RKO (cell line): ENCODE data around the gene NIF3L1.

Experiments used
- DNase-seq: peaks from one replicate; pipeline ENCODE4 v3.0.0-alpha.2; 2016; ENCODE audit warnings: low spot score

Gene NIF3L1

DNA sequence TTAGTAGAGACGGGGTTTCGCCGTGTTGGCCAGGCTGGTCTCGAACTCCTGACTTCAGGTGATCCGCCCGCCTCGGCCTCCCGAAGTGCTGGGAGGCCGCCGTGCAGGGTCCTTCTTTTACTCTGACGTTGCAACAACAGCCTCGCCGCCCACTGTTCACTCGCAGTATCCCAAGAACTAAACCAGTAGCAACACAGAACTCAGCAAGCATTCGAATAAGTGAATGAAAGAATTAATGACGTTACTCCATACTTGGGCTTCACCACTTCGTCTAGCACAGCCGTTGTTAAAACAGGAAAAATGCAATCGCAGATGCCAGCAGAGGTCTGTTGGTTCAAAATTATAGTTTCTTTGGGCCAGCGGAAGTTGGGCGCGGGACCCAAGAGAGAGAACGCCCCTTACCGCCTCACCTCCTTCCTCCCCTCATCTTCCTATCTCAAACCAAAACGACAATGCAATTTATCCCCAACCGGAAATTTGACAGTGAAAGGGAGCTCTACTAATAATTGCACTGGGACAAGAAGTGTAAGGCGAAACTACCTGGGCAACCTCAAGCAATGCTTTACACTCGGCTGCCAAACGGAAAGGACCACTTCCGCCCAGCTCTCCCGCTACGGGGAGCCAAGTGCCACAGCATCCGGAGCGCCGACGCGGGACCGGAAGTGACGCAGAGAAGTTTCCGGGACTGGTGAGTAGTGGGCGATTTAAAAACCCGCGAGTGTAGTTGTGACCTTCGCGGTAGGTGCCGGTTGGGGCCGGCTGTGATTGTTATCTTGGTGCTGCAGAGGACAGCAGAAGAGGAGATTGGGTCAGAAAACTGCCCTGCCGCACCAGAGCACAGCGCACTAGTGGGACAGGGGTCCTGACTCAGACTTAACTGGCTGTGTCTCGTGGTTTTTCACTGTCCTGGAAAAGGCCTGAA lies at the start of gene NIF3L1, which contains the start of gene PPIL3:
Gene NIF3L1, plus strand, starts transcription at position 668 of the 922 bp plus-strand sequence. CDS start 2,573 bp downstream, outside the sequence.
Gene PPIL3, minus strand, starts transcription at position 374 of the 922 bp plus-strand sequence. CDS start 1,462 bp downstream, outside the sequence.
- DNase-seq: peak; percentile 98

DNA sequence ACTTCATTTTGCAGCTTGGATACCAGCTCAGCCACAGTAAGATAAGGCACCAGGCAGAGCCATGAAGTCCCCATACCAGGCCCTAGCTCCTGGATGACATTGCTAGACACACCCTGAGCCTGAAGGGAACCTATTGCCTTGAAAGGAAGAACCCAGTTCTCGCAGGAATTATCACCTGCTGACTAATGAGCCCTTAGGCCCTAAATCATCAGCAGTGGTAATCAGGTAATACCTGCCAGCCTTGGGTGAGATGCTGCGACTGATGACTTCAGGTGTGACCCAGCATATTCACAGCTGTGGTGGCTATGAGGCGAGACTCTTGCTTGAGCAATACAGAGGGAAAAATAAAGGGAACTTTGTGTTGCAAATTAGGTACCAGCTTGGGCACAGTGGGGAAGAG lies 49.7 kb upstream of the NIF3L1 start:
- DNase-seq: no peak

GRCh38 chr2:200843993-200844948 lies 44.9 kb upstream of the NIF3L1 start:
- DNase-seq: no peak

DNA sequence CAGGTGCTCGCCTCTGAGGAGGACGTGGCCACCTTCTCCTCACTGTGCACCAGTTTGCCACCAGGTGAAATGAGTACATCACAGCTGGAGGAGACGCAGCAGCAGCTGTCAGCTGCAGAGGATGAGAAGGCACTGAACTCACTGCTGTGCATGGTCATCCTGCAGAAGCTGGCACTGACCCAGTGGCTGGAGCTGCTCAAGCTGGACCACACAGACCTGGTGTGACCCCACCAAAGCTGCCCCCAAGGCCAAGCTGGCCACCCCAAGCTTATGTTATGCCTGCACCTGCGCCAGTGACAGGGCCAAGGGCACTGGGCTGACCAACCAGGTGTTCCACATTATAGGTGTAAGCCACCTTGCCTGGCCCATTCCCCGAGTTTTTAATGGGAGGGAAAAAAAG lies 44.0 kb upstream of the NIF3L1 start:
- DNase-seq: no peak

DNA sequence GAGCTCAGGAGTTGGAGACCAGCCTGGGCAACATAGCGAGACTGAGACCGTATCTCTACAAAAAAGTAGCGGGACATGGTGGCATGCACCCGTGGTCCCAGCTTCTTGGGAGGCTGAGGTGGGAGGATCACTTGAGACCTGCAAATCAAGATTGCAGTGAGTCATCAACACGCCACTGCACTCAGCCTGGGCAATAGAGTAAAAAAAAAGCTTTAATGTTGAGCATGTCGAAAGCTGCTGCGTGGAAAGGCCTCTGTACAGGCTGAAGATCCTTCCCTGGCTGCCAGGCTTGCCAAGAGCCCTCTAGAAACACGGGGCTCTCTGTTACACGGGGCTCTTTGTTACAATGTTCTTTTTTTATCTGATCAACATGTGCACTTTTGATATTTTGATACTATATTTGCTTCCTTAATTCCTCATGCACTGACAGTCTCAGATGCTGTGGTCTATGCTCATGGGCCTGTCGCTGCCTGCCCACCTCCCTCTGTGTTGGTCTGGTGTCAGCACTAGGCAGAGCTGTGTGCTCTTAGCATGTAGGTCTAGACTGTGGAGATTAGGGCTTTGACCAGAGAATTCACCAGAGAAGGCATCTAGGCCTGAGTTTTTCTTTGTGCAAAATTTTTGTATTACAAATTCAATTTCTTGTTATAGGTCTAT lies 43.4 kb upstream of the NIF3L1 start:
- no peak for DNase-seq

DNA sequence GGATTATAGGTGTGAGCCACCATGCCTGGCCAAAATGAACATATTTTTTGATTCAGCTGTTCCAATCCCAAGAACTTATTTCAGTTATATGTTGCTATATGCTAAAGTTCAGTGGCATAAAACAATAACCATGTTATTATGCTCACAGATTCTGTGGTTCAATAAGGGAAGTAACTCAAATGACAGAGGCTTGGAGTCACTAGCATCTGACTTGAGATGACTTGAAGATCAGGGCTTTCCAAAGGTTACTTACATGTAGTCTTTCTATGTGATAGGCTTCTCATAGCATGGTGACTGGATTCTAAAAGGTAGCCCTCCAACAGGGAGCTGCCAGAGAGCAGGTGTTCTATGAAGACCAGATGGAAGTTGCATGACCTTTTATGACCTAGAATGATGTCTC lies 41.9 kb upstream of the NIF3L1 start:
- no peak for DNase-seq

DNA sequence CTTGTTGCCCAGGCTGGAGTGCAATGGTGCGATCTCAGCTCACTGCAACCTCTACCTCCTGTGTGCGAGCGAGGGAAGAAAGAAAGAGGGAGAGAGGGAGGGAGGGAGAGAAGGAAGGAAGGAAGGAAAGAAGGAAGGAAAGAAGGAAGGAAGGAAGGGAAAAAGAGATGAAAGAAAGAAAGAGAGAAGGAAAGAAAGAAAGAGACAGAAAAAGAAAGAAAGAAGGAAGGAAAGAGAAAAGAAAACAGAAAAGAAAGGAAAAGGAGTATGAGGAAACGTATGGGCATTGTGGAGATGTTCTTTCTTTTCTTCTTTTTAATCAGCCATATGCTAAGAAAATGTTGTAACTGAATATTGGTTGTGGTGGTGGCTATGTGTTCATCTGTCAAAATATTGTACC lies 41.2 kb upstream of the NIF3L1 start:
- no peak for DNase-seq

DNA sequence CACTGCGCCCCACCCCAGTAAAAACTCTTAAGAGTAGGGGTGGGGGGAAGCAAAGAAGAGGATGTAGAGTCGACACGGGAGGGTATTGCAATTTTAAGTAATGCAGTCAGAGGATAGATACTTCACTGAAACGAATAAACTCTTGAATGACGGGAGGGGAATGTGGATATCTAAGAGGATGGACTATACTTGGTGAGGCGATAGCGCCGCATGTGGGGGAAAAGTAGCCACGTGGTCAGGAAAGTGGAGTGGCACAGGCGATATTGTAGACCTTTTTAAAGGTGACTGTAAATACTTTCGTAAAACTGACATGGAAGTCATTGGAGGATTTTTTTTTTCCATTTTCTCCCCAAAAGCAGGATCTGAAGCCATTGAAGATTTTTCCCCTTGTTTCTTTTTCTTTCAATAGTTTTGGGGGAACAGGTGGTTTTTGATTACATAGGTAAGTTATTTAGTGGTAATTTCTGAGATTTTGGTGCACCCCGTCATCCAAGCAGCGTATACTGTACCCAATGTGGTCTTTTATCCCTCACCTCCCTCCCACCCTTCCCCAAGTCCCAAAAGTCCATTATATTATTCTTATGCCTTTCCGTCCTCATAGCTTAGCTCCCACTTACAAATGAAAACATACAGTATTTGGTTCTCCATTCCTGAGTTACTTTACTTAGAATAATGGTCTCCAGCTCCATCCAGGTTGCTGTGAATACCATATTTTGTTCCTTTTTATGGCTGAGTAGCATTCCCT lies 38.5 kb upstream of the NIF3L1 start:
- no peak for DNase-seq

- no peak for DNase-seq
Measured at GRCh38 chr2:200851398-200852248, 37.5 kb upstream of the NIF3L1 start.

GRCh38 chr2:200852605-200853004 lies 36.6 kb upstream of the NIF3L1 start:
- no peak for DNase-seq

DNA sequence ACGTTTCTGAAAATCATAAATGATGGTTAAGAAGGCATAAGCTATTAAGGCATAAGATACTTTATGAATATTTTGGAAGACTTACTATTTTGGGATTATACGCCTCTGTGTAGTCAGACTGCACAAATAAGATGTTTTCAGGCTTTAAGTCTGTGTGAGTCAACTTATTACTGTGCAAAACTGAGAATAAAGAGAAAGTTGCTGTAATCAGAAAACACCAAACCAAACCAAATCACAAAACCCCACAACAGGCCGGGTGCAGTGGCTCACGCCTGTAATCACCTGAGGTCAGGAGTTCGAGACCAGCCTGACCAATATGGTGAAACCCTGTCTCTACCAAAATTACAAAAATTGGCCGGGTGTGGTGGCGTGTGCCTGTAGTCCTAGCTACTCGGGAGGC lies 32.4 kb upstream of the NIF3L1 start:
- DNase-seq: no peak

GRCh38 chr2:200860092-200860795 lies 28.9 kb upstream of the NIF3L1 start:
- no peak for DNase-seq

- peak; percentile 29 for DNase-seq
Measured at GRCh38 chr2:200861617-200862155, 27.5 kb upstream of the NIF3L1 start.

- DNase-seq: peak; percentile 86
Measured at GRCh38 chr2:200862532-200863000, 26.6 kb upstream of the NIF3L1 start.

- DNase-seq: peak; percentile 35
Measured at GRCh38 chr2:200863782-200864175, 25.4 kb upstream of the NIF3L1 start.

DNA sequence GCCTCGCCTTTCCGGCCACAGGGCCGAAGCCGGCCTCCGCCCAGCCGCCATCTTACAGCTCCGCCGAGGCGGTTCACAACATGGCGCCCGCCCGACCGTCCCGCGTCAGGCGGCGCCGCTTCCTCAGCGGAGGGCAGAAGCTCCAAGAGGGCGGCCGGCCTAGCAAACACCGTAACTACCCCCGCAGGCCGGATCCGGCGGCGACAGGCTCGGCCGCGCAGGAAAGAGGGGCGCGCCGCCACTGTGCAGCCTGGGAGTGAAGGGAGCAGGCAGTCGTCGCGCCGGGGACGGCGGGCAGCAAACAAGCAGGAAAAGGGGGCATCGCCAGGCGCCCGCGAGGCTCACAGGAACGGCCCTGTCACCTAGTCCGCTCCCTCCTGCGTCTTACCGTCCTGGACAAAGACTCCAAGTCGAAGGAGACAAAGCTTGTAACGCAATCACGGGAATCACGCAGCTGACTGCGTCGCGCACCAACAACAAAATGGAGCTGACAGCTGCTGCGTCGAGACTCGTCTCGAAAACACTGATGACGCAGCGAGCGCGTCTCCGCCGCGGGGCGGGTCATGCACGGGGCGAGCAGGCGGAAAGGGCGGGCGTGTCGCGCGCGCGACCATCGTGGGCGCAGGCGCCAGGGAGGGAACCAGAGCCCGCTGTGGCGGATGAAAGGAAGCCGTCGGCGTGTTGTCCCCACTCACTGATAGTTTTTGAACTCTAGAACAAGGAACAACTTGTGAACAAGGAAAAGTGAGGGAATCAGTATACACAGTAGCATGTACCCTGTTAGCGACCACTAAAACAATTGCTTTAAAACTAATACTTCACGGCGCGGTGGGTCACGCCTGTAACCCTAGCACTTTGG lies 24.8 kb upstream of the NIF3L1 start, which contains the start of gene CLK1:
Gene CLK1, minus strand, starts transcription at position 483 of the 859 bp plus-strand sequence. CDS start 2,796 bp downstream, outside the sequence.
- DNase-seq: peak; percentile 92

DNA sequence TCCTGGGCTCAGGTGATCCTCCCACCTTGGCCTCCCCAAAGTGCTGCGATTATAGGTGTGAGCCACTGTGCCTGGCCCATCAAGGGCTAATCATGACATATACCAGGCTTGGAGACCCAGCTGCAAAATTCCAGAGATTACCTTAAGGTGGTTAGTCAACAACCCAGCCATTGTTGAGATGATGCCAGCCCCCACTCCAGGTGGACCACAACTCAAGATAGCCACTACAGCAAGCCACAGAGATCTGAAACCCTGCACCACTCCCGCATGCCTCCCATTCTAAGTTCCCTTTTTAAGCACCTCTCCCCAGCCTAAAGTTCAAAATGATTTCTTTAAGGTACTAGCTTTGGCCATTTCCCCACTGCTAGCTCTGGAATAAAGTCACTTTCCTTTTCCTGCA lies 20.2 kb upstream of the NIF3L1 start:
- DNase-seq: no peak

DNA sequence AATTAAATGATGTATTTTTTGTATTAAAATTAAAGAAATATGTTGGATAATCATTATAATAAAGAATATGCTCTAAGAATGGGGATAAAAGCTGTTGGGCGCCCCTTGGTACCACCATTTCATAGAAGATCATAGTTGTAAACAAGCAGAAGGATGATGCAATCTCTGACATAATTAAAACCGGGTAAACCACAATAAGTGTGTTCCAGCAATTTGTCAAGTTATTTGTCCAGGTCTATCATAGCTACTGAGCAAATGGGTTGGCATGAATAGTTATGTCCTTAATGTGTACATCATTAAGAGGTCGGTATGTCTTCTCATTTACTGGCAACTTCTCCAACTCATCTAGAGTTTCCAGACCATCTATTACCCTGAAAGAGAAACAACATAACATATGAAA lies 18.0 kb upstream of the NIF3L1 start:
- DNase-seq: no peak
